Limb (tissue), 2 donors: ENCODE measurements around the gene RPP14.
"Not testable (repeated sequence)": the region's sequence is repeated elsewhere in the genome, so short reads cannot be mapped to it uniquely, and the experiment has no call there.

Source experiments
- DNase-seq, 2 donors: peaks; one replicate each; pipeline ENCODE4 v3.0.0-alpha.2; 2016; ENCODE audit errors: extremely low spot score in 2 of 2

The RPP14 gene

GRCh38 chr3:58331593-58332152, 25.6 kb downstream of the RPP14 start:
- no peak for DNase-seq

DNA sequence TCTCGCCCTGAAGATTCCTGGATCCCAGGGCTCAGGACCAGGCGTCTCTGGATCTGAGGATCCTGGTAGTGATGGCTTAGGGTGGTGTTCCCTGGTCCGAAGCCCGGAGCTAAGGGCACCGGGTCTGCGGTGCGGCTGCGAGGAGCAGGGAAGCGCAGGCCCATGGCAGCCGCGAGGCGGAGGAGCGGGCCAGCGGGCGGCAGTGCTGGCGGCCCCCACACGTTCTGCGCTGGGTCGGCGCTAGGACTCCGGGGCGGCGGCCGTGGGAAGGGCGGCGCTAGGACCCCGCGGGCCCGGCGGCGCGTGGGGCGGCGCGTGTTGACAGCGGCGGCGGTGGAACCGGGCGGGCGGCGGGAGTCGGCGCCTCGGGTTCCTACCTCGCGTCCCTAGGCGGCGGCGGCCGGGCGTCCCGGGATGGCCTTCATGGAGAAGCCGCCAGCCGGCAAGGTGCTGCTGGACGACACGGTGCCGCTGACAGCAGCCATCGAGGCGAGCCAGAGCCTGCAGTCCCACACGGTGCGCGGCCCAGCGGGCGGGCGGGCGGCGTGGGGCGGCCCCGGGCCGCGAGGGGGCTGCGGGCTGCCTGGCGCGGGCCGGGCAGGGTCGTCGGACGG, 26.6 kb downstream of the RPP14 start, which contains the start of gene PXK:
Gene PXK (plus strand): TSS at position 318 of the 614 bp plus-strand sequence. CDS start 97 bp downstream, at position 415.
- peak; percentile 78 to 90 for DNase-seq

DNA sequence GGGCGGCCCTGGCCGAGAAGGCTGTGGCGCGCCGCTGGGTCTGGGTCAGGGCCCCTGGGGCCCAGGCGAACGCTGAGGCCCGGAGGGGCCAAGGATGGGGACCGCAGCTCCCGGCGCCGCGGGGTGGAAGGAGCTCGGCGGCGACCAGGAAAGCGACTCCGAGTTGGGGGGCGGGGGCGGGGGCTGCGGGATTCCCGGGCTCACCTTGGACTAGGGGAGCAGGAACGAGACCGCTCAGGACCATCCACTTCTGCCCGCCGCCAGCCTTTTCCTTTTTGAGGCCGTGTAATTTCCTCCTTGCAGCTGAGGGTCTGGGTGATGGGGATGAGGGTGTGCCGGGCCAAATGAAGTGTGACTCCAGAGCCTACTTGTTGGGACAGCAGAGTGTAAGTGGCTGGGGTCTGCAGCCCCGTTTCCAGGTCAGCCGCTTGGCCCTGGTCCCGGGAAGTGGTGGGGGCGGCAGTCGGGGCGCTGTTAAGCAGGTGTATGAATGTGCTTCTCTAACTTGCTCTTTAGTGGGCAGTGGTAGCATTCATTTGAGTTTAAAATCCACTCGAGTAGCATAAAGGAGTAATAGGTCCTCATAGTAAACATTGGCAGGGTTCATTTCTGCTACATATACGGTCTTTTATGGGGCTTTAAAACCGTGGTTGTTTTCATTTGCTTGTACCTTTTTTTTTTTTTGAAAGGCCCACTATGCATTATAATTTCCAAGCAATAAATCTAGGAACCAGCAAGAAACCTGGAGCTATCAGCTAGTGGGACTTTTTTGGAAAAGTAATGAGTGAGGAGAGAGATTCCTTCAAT, 27.4 kb downstream of the RPP14 start:
- peak; percentile 32 to 64 for DNase-seq

DNA sequence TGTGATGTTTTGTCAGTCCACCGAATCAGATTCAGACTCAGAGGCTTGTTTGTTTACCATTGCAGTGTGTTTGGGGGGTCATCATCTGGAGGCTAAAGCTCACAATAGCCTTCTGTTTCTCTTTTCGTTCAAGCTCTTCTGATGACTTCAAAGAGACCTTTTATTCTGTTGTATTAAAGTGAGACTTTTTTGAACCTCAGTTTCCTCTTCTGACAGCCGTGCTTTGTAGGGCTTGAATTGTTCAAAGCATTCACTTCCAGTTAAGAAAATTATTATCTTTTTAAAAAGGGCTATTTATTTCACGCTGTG, 27.9 kb downstream of the RPP14 start:
- DNase-seq: no peak

GRCh38 chr3:58334506-58334884, 28.4 kb downstream of the RPP14 start:
- no peak for DNase-seq

DNA sequence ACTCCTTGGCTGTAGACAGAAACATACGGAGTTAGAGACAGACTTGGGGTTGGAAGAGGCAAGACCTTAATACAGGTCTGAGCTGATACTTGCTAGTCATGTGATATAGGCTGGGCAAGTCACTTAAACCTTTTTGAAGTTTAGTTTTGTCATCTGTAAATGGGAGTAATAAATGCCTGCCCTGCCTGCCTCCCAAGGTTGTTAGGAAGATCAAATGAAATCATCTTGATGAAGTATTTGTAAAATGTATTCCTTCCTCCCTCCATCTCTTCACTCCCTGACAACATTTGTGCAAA, 29.6 kb downstream of the RPP14 start:
- no peak for DNase-seq

DNA sequence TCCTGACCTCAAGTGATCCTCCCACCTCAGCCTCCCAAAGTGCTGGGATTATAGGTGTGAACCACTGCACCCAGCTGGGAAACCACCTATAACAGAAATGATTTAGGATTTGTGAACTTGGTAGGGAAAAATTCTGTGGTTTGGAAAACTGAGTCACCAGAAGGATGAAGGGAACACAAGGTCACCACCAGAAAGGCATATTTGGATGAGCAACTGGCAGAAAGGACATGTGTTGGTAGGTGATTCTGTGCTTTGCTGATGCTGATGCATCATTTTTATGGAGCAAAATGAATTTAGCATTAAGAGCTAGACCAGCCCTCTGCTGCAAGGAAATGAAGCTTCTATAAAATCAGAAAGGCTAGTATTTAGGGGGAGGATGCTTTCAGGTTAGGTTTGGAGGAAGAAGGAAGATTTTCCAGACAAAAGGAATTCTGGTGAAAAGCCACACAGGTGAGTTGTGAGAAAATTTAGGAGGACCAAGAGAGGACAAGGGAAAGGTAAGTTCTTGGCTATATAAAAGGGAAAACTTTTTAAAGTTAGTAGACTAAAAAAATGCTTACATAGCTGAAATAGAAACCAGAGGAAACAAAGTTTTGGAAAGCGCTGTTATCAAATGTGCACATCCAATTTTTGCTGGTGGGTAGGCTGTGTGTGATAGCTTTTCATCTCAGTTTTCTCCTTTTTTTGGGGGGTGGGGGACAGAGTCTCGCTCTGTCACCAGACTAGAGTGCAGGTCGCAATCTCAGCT, 30.3 kb downstream of the RPP14 start:
- DNase-seq: no peak

DNA sequence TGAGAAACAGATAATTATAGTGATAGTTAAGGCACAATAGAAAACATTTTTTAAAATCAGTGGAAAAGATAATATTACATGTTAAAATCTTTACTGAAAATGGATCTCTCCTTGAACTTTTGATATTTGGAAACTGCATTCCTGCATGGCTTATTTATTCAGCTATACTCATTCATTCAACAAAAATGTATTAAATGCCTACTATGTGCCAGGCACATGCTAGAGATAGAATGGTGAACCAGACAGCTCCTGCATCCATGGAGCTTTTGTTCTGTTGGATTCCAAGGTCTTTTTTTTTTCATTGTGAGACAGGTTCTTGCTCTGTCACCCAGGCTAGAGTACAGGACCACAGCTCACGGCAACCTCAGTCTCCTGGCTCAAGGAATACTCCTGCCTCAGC, 31.1 kb downstream of the RPP14 start:
- no peak for DNase-seq

DNA sequence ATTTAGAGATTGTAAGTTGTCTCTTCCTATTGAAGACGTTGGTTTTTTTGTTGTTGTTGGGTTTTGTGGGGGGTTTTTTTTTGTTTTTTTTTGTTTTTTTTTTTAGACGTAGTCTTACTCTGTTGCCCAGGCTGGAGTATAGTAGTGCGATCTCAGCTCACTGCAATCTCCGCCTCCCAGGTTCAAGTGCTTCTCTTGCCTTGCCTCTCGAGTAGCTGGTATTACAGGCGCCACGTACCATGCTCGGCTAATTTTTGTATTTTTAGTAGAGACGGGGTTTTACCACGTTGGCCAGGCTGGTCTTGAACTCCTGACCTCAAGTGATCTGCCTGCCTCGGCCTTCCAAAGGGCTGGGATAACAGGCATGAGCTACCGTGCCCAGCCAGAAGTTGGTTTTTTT, 33.1 kb downstream of the RPP14 start:
- DNase-seq: not testable (repeated sequence)

DNA sequence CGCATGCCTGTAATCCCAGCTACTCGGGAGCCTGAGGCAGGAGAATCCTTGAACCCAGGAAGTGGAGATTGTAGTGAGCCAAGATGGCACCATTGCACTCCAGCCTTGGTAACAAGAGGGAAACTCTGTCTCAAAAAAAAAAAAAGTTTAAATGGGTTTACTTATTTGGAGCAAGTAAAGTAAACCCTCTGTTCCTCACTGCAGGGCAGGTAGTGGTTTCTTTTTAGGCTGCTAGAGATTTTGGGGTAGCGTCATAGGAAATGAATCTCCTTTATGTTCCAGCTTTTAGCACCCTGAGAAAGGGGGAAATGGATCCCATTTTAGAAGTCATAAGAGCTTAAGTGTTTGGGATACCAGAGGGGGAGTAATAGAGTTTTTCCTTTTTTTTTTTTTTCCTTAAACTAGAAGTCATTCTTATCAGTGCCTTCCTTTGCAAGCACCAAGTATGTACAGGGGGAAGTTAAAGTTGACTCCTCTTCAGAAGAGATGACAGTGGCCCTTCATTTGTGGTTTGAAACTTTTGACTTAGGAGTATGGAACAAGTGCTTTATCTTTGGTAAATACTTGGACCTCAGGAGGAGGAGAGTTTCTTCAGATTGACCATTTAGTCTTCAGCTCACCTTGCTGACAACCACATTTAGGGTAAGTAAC, 34.7 kb downstream of the RPP14 start:
- no peak for DNase-seq

GRCh38 chr3:58341376-58341775, 35.3 kb downstream of the RPP14 start:
- DNase-seq: no peak

- DNase-seq: no peak
These were observed 36.6 kb downstream of the RPP14 start for GRCh38 chr3:58342676-58343075.

DNA sequence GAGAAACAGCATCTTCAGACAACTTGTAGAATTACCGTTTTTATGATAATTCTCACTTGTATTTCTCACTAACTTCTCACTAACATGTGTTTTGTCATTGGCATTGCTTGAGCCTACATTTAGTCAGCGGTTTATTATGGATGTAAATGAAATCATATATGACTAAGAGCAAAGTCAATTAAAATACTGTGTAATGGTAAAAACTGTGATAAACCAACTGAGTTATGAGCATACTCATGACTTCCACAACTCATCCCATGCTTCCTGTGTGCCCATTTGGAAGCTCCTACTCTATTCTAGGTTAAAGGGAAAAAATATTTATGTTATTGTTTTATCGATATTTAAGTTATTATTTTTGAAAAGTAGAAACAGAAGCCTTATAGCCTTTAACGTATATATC, 39.4 kb downstream of the RPP14 start:
- DNase-seq: no peak

- DNase-seq: no peak
These were observed 40.3 kb downstream of the RPP14 start for GRCh38 chr3:58346368-58346767.

- no peak for DNase-seq
These were observed 41.9 kb downstream of the RPP14 start for GRCh38 chr3:58347984-58348383.

DNA sequence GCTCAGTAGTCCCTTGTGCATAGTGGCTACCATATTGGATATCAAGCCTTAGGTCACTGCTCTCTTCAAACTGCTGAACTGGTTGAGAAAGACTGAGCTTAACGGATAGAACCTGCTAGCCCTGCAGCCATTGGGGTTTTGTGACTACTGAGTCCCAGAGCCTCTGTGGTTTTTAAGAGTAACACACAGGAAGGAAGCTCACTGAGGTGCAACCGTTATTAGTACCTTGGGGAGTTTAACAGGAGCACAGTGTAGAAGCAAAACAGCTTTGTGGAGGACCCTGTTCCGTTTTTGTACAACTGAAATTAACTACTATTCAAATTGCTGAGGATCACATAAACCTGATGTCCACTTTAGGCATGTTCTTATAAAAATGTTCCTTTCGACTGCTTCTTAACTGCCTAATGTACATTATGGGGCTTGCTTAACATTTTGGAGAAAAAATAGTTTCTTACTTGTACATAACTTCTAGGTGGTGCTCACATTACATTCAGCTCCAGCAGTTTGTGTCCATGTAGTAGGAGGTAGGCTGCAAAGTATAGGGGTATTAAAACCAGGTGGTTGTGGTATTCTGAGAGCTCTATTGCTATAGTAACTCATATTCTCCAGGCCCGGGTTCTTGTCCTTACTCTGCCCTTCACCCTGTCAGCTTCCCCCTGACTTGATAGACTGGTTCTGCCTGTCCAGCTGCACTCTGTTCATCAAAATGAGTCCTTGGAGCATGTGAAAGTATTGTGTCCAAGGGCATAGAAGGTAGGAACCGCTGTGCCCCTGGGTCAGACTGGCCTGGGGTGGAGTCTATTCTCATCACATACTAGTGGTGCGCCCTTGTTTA, 44.0 kb downstream of the RPP14 start:
- no peak for DNase-seq

GRCh38 chr3:58350627-58351013, 44.6 kb downstream of the RPP14 start:
- no peak for DNase-seq

DNA sequence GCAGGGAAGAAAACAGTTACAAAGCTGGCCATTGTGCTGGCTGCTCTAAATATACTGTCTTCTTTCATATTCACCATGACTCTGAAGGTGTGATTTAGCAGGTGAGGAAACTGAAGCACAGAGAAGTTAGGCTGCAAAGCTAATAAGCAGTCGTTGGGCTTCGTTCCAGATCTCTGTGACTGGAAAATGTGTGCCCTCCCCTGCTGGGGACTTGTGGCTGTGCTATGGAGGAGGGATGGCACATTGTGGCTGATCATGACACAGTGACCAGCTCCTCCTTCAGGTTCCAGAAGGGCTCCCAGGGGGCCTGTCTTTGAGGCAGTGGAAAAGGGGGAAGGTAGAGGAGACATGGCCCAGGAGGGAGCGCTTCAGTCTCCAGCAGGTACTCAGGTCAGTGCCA, 45.9 kb downstream of the RPP14 start:
- no peak for DNase-seq

GRCh38 chr3:58352626-58353025, 46.6 kb downstream of the RPP14 start:
- DNase-seq: no peak

GRCh38 chr3:58353722-58354553, 47.9 kb downstream of the RPP14 start:
- DNase-seq: no peak
